Erythroblast (primary cell): ENCODE results near the gene YWHAG.

ENCODE experiments used
- GATA1 ChIP-seq: IDR thresholded peaks from 2 replicates; pipeline ENCODE4 v1.6.1; 2011; ENCODE audit warnings: low read depth, mild to moderate bottlenecking, control low read depth, low read length, moderate library complexity
- POLR2A ChIP-seq: IDR thresholded peaks from 2 replicates; pipeline ENCODE4 v1.6.1; 2011; ENCODE audit warnings: mild to moderate bottlenecking, low read length

- TF ChIP-seq POLR2A (no peak), GATA1 (no peak)
Observed at GRCh38 chr7:76354516-76354915, 4.3 kb downstream of the YWHAG start.
